A549 (cell line): ENCODE data around the gene DCAF15. TPM values are rescaled to one million over a fixed set of nuclear protein-coding genes. Genes with fewer than 3 reads are reported as not detected.

Experiments
- ATAC-seq, 2 experiments: fragments of 200-7000 bp in 1 of 2; fragments of >200 bp in 1 of 2; cut with Nextera tagmentation in 1 of 2; cut with Tn5 transposase in 1 of 2; 3 replicates each; pipeline versions ENCODE4 v1.8.0 to v1.9.1; 2018 to 2020; ENCODE audit warnings: mild to moderate bottlenecking in 1 of 2, moderate library complexity in 1 of 2
- CTCF ChIA-PET: fragments of 300-600 bp; sonication (Branson Sonifier 250); formaldehyde crosslinking; extraction: SDS; loops from one replicate; lab custom pipeline; 2021; ENCODE audit warnings: antibody characterized with exemption, inconsistent platforms; lab: Yijun Ruan, JAX
- POLR2A ChIA-PET: fragments of 350-600 bp; formaldehyde crosslinking; extraction: SDS; loops from one replicate; lab custom pipeline; 2021; ENCODE audit warnings: antibody characterized with exemption, inconsistent platforms; lab: Yijun Ruan, JAX
- DNase-seq, 2 experiments: peaks; one replicate each; pipeline versions ENCODE4 v3.0.0 to v3.0.0-alpha.2; 2011 to 2016; ENCODE audit warnings: low read depth in 1 of 2, low spot score in 1 of 2
- FAIRE-seq: peaks from 2 replicates; lab custom pipeline; 2011; peaks lifted over from hg19 to GRCh38; lab: Jason Lieb, UNC
- H3K27ac ChIP-seq, 2 experiments: fragments of >200 bp; sonication (Bioruptor Twin); formaldehyde crosslinking; 3 replicates each; pipeline ENCODE4 v1.5.1; 2016 to 2017
- H3K4me1 ChIP-seq: fragments of >200 bp; sonication (Bioruptor Twin); formaldehyde crosslinking; 3 replicates; pipeline ENCODE4 v1.6.1; 2016
- H3K4me2 ChIP-seq: fragments of >200 bp; sonication (Bioruptor Twin); formaldehyde crosslinking; 3 replicates; pipeline ENCODE4 v1.6.1; 2016
- H3K4me3 ChIP-seq: fragments of >200 bp; sonication (Bioruptor Twin); formaldehyde crosslinking; 3 replicates; pipeline ENCODE4 v1.5.1; 2016
- H3K9me3 ChIP-seq: fragments of >200 bp; sonication (Bioruptor Twin); formaldehyde crosslinking; 3 replicates; pipeline ENCODE4 v1.6.1; 2016
- BHLHE40 ChIP-seq: IDR thresholded peaks from 2 replicates; pipeline ENCODE4 v1.6.1; 2012; ENCODE audit warnings: low read depth, low read length, inconsistent platforms
- CHD2 ChIP-seq: fragments of 150-350 bp; IDR thresholded peaks from 2 replicates; pipeline ENCODE4 v1.6.1; 2014; ENCODE audit warnings: low read length; ENCODE audit not compliant: partially characterized antibody
- CHD4 ChIP-seq: fragments of 200-600 bp; sonication (generic); IDR thresholded peaks from 2 replicates; pipeline ENCODE4 v1.6.1; 2016; ENCODE audit warnings: antibody characterized with exemption, mild to moderate bottlenecking, borderline replicate concordance
- EHMT2 ChIP-seq: fragments of 200-600 bp; sonication (generic); IDR thresholded peaks from 2 replicates; pipeline ENCODE4 v1.6.1; 2016; ENCODE audit warnings: antibody characterized with exemption, low read depth, mild to moderate bottlenecking, moderate library complexity
- ESRRA ChIP-seq: fragments of 150-350 bp; IDR thresholded peaks from 2 replicates; pipeline ENCODE4 v1.6.1; 2014; ENCODE audit warnings: mild to moderate bottlenecking, low read length, borderline replicate concordance
- FOSB ChIP-seq: fragments of 250-450 bp; sonication (Bioruptor Pico); IDR thresholded peaks from 2 replicates; pipeline ENCODE4 v1.5.0; 2020; ENCODE audit warnings: mild to moderate bottlenecking, moderate library complexity
- HOXB5 ChIP-seq: fragments of 250-450 bp; sonication (Bioruptor Pico); IDR thresholded peaks from 2 replicates; pipeline ENCODE4 v1.5.0; 2020; ENCODE audit warnings: mild to moderate bottlenecking, moderate library complexity
- KDM1A ChIP-seq: fragments of 200-600 bp; sonication (generic); IDR thresholded peaks from 2 replicates; pipeline ENCODE4 v1.6.1; 2016; ENCODE audit warnings: low read depth, mild to moderate bottlenecking
- KDM5A ChIP-seq: fragments of 200-600 bp; sonication (generic); IDR thresholded peaks from 2 replicates; pipeline ENCODE4 v1.6.1; 2016; ENCODE audit warnings: antibody characterized with exemption, mild to moderate bottlenecking
- MAX ChIP-seq: IDR thresholded peaks from 2 replicates; pipeline ENCODE4 v1.6.1; 2012
- MAZ ChIP-seq: fragments of 150-350 bp; IDR thresholded peaks from 2 replicates; pipeline ENCODE4 v1.6.1; 2014; ENCODE audit warnings: antibody characterized with exemption, low read depth, low read length, borderline replicate concordance
- RAD21 ChIP-seq, 2 experiments: fragments of >200 bp in 1 of 2; sonication (Bioruptor Twin) in 1 of 2; formaldehyde crosslinking in 1 of 2; IDR thresholded peaks in 1 of 2; conservative IDR thresholded peaks in 1 of 2; 2 replicates in 1 of 2; 3 replicates in 1 of 2; pipeline ENCODE4 v1.6.1; 2012 to 2018; ENCODE audit warnings: inconsistent platforms in 1 of 2
- WGBS: methylation state at CpG from one replicate; pipeline ENCODE4 v1.1.6; 2017; ENCODE audit errors: missing lambda C conversion rate; 5-methylcytosine and 5-hydroxymethylcytosine counted together
- polyA plus RNA-seq, 4 experiments: library from polyadenylated mRNA; depleted of rRNA in 3 of 4; stranded (reverse); fragments of >200 nt; fragmentation: RNase III in 1 of 4; extraction: RNeasy Plus Mini Kit Qiagen cat#74134 plus additional on column Dnase treatment in 1 of 4; gene quantifications; 2 replicates in 3 of 4; 3 replicates in 1 of 4; pipeline ENCODE4 v1.2.3, GENCODE V29; 2011 to 2017
- TF ChIP-seq, protein P1 (sequence below): fragments of 200-600 bp; sonication (generic); IDR thresholded peaks from 2 replicates; pipeline ENCODE4 v1.6.1; 2016; ENCODE audit warnings: antibody characterized with exemption, mild to moderate bottlenecking, moderate library complexity
- TF ChIP-seq, protein P2 (sequence below): IDR thresholded peaks from 2 replicates; pipeline ENCODE4 v1.6.1; 2012
- TF ChIP-seq, protein P3 (sequence below): fragments of >200 bp; sonication (Bioruptor Twin); formaldehyde crosslinking; IDR thresholded peaks from 2 replicates; pipeline ENCODE4 v1.6.1; 2016

DCAF15 gene
- polyA plus RNA-seq, 2 of the 4 experiments (the other 2 are of a cell fraction), result 10.2 to 23.0 TPM

DNA sequence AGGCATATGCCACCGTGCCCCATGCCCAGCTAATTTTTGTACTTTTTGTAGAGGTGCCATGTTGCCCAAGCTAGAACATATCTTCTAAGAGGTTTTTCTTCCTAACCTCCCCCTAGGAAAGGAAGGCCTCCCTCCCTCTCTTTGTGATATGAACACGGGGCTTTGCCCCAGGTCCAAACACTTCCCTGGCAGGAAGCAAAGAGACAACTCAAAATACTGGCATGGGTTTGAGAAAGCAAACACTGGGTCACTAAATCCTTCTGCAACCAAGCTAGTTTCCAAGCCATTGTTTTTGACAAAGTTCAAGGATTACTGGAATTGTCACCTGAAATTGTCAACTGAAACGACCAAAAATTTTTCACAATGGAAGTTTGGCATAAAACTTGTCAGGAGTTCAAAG lies 37.5 kb upstream of the DCAF15 start (continued):
- TF ChIP-seq ESRRA, result no peak

DNA sequence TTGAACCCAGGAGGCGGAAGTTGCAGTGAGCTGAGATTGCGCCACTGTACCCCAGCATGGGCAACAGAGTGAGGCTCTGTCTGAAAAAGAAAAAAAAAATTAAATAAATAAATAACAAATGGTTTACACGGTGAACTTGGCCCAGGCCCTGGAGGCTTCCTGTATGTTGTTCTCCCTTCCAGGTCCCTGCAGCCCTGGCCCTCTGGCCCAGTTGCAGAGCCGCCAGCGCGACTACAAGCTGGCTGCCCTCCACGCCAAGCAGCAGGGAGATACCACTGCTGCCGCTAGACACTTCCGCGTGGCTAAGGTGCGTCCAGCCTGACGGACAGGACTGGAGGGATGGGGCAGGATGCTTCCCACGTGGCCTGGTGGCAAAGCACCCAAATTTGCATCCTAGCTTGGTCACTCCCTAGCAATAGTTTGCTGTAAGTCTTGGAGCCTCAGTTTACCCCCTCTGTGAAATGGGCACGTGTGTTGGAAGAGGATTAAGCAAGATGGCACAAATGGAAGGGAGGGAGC lies 34.4 kb upstream of the DCAF15 start:
- Histone ChIP-seq H3K4me2 (no peak overlapping the region), H3K9me3 (no peaks in the 10 kb centered on the region), H3K4me1 (no peaks in the 10 kb centered on the region), H3K4me3 (no peak overlapping the region), H3K27ac (no peak overlapping the region)
- WGBS, result 90% methylated on average over 14 of the region's 14 CpGs
- CTCF ChIA-PET, result interaction anchor here (0.7 to 0.9 kb wide), 2 partner anchors 61 to 141 kb away, joined by 3 to 4 read pairs; no protein-coding TSS in a partner anchor
- ATAC-seq (no peak), FAIRE-seq (no peak), DNase-seq (no peak)
- POLR2A ChIA-PET, result no interaction called here
- TF ChIP-seq KDM1A, result peak; percentile 54; the same call in 1 of the 2 replicates
- TF ChIP-seq, protein P1, sequence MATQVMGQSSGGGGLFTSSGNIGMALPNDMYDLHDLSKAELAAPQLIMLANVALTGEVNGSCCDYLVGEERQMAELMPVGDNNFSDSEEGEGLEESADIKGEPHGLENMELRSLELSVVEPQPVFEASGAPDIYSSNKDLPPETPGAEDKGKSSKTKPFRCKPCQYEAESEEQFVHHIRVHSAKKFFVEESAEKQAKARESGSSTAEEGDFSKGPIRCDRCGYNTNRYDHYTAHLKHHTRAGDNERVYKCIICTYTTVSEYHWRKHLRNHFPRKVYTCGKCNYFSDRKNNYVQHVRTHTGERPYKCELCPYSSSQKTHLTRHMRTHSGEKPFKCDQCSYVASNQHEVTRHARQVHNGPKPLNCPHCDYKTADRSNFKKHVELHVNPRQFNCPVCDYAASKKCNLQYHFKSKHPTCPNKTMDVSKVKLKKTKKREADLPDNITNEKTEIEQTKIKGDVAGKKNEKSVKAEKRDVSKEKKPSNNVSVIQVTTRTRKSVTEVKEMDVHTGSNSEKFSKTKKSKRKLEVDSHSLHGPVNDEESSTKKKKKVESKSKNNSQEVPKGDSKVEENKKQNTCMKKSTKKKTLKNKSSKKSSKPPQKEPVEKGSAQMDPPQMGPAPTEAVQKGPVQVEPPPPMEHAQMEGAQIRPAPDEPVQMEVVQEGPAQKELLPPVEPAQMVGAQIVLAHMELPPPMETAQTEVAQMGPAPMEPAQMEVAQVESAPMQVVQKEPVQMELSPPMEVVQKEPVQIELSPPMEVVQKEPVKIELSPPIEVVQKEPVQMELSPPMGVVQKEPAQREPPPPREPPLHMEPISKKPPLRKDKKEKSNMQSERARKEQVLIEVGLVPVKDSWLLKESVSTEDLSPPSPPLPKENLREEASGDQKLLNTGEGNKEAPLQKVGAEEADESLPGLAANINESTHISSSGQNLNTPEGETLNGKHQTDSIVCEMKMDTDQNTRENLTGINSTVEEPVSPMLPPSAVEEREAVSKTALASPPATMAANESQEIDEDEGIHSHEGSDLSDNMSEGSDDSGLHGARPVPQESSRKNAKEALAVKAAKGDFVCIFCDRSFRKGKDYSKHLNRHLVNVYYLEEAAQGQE, result no peak
- no peak for TF ChIP-seq BHLHE40

DNA sequence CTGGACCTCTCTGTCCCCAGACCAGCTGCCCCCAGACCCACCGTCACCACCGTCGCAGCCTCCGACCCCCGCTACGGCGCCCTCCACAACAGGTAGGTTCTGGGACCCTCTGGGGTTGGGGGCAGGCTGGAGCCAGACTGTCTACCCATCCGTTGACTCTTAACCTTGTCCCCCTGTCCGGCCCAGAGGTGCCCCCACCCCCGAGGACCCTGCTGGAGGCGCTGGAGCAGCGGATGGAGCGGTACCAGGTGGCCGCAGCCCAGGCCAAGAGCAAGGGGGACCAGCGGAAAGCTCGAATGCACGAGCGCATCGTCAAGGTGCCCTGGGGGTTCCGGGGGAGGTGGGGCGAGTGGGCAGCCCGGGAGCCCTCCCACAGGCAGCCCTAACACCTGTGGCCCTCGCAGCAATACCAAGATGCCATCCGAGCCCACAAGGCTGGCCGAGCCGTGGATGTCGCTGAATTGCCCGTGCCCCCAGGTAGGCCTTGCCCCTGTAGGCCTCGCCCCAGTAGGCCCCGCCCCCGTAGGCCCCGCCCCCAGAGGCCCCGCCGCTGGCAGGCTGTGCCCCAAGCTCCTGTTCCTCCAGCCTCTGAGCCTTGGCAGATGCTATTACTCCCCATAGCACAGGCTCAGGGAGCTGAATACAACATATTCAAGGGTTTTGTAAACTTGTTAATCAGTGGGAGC lies 33.4 kb upstream of the DCAF15 start:
- no peak for DNase-seq
- Histone ChIP-seq H3K4me3 (no peak overlapping the region), H3K27ac (no peak overlapping the region), H3K9me3 (no peaks in the 10 kb centered on the region), H3K4me2 (no peak overlapping the region), H3K4me1 (no peaks in the 10 kb centered on the region)
- CTCF ChIA-PET, result interaction anchor here (0.7 to 0.9 kb wide), 2 partner anchors 60 to 140 kb away, joined by 3 to 4 read pairs; no protein-coding TSS in a partner anchor
- ATAC-seq, result no peak
- no peak for FAIRE-seq
- 97% methylated on average over 16 of the region's 34 CpGs for WGBS
- POLR2A ChIA-PET, result no interaction called here
- TF ChIP-seq CHD4, result no peak
- TF ChIP-seq ESRRA, result no peak
- TF ChIP-seq, protein P2, sequence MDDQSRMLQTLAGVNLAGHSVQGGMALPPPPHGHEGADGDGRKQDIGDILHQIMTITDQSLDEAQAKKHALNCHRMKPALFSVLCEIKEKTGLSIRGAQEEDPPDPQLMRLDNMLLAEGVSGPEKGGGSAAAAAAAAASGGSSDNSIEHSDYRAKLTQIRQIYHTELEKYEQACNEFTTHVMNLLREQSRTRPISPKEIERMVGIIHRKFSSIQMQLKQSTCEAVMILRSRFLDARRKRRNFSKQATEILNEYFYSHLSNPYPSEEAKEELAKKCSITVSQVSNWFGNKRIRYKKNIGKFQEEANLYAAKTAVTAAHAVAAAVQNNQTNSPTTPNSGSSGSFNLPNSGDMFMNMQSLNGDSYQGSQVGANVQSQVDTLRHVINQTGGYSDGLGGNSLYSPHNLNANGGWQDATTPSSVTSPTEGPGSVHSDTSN, result no peak
- no peak for TF ChIP-seq MAZ
- TF ChIP-seq FOSB (CRISPR knock-in tag), result no peak
- no peak for TF ChIP-seq BHLHE40
- TF ChIP-seq MAX, result no peak
- TF ChIP-seq, protein P3, sequence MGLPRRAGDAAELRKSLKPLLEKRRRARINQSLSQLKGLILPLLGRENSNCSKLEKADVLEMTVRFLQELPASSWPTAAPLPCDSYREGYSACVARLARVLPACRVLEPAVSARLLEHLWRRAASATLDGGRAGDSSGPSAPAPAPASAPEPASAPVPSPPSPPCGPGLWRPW, result no peak
- no peak for TF ChIP-seq KDM5A
- TF ChIP-seq EHMT2, result no peak
- no peak for TF ChIP-seq CHD2
- TF ChIP-seq HOXB5, result no peak
- TF ChIP-seq RAD21 (conservative IDR thresholded peaks at IDR 0.05 in 1 of 2, IDR thresholded peaks at IDR 0.05 in 1 of 2), result no peak
